ENCODE results near the gene RAB11A. TPM values are rescaled to one million over a fixed set of nuclear protein-coding genes. Genes with fewer than 3 reads are reported as not detected.

The RAB11A gene
- total and polyA plus RNA-seq, 8 donors: 129 to 360 (median 183) TPM

DNA sequence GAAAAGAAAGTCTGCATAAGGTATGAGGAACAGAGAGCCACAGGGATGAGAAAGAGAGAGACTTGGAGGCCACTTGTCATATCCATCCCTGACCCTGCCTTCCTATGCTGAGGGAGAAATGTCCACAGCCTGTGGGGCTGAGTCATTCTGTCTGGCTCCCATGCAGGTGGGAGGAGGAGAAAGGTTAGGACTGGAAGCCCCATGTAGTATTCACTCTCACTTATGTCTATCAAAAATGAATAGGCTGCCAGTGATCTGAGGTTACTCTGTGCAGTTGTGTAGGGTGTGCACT lies 71.3 kb downstream of the RAB11A start:
- H3K27me3 ChIP-seq: no peaks in the 10 kb centered on the region
- no peak overlapping the region for H3K4me3 ChIP-seq
- intact Hi-C loops (cut with DNase I; ENCODE audit: low total_unique reads): no loop called here
- H3K4me1 ChIP-seq: peaks cover 11 to 20% (median 15%) of the 10 kb centered on the region in 4 donors
- no peaks in the 10 kb centered on the region for H3K9me3 ChIP-seq
- DNase-seq: no peak
- H3K36me3 ChIP-seq: no peaks in the 10 kb centered on the region
- TF ChIP-seq CTCF (IDR thresholded peaks at IDR 0.05): no peak
- TF ChIP-seq POLR2A (IDR thresholded peaks at IDR 0.05): no peak
- no peak for TF ChIP-seq EP300 (IDR thresholded peaks at IDR 0.05)
- peak overlapping the region in 2 of 5 donors; percentile 44 to 68 for H3K27ac ChIP-seq

Small RNA genes lying within 50 kb of the gene (small RNA-seq; reads per million reads assigned to genes)
- gene RF00026: 0 reads per million in 4 donors

Other genes with a start within 250 kb of the RAB11A start
- 10 to 100 TPM in 1 of 5 donors, 1 to 10 TPM in 3, not detected in 1; 1.3 to 18.5 (median 5.3) TPM for gene SLC24A1, start 247.6 kb upstream of the RAB11A start, total RNA-seq
- gene SLC24A1, start 247.6 kb upstream of the RAB11A start, polyA plus RNA-seq: 1 to 10 TPM; 3.4 to 6.4 (median 6.0) TPM
- 10 to 100 TPM; 21.1 to 60.6 (median 32.0) TPM for gene DENND4A, start 77.2 kb upstream of the RAB11A start, total RNA-seq
- gene DENND4A, start 77.2 kb upstream of the RAB11A start, polyA plus RNA-seq: 1 to 10 TPM; 5.0 to 7.9 (median 7.4) TPM